Measurements from ENCODE around the gene XIRP2. TPM values are rescaled to one million over a fixed set of nuclear protein-coding genes. Genes with fewer than 3 reads are reported as not detected.

XIRP2 gene
- total and polyA plus RNA-seq, 2 of the 8 experiments (the other 6 are each of a cell fraction or from before 2014, with no cell fraction given): 0.11 TPM; not detected in 1

DNA sequence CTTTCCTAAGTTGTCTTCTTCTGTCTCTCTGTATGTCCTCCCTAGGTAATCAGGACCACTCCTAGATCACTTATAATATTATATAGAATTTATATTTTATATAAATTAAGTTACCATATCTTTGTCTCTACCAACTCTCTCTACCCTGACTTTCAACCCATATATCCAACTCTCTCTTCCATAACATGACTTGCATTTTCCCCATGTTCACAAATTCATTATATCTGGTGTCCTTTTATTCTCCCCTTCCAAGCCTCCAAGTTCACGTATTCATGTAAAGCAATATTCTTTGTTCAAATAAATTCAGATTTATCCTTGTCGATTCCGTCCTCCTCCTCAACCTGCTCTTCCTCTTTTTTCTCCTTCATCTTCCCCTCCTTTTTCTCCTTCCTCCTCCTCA is 127.5 kb downstream of the XIRP2 start (continued):
- TF ChIP-seq, protein P1, sequence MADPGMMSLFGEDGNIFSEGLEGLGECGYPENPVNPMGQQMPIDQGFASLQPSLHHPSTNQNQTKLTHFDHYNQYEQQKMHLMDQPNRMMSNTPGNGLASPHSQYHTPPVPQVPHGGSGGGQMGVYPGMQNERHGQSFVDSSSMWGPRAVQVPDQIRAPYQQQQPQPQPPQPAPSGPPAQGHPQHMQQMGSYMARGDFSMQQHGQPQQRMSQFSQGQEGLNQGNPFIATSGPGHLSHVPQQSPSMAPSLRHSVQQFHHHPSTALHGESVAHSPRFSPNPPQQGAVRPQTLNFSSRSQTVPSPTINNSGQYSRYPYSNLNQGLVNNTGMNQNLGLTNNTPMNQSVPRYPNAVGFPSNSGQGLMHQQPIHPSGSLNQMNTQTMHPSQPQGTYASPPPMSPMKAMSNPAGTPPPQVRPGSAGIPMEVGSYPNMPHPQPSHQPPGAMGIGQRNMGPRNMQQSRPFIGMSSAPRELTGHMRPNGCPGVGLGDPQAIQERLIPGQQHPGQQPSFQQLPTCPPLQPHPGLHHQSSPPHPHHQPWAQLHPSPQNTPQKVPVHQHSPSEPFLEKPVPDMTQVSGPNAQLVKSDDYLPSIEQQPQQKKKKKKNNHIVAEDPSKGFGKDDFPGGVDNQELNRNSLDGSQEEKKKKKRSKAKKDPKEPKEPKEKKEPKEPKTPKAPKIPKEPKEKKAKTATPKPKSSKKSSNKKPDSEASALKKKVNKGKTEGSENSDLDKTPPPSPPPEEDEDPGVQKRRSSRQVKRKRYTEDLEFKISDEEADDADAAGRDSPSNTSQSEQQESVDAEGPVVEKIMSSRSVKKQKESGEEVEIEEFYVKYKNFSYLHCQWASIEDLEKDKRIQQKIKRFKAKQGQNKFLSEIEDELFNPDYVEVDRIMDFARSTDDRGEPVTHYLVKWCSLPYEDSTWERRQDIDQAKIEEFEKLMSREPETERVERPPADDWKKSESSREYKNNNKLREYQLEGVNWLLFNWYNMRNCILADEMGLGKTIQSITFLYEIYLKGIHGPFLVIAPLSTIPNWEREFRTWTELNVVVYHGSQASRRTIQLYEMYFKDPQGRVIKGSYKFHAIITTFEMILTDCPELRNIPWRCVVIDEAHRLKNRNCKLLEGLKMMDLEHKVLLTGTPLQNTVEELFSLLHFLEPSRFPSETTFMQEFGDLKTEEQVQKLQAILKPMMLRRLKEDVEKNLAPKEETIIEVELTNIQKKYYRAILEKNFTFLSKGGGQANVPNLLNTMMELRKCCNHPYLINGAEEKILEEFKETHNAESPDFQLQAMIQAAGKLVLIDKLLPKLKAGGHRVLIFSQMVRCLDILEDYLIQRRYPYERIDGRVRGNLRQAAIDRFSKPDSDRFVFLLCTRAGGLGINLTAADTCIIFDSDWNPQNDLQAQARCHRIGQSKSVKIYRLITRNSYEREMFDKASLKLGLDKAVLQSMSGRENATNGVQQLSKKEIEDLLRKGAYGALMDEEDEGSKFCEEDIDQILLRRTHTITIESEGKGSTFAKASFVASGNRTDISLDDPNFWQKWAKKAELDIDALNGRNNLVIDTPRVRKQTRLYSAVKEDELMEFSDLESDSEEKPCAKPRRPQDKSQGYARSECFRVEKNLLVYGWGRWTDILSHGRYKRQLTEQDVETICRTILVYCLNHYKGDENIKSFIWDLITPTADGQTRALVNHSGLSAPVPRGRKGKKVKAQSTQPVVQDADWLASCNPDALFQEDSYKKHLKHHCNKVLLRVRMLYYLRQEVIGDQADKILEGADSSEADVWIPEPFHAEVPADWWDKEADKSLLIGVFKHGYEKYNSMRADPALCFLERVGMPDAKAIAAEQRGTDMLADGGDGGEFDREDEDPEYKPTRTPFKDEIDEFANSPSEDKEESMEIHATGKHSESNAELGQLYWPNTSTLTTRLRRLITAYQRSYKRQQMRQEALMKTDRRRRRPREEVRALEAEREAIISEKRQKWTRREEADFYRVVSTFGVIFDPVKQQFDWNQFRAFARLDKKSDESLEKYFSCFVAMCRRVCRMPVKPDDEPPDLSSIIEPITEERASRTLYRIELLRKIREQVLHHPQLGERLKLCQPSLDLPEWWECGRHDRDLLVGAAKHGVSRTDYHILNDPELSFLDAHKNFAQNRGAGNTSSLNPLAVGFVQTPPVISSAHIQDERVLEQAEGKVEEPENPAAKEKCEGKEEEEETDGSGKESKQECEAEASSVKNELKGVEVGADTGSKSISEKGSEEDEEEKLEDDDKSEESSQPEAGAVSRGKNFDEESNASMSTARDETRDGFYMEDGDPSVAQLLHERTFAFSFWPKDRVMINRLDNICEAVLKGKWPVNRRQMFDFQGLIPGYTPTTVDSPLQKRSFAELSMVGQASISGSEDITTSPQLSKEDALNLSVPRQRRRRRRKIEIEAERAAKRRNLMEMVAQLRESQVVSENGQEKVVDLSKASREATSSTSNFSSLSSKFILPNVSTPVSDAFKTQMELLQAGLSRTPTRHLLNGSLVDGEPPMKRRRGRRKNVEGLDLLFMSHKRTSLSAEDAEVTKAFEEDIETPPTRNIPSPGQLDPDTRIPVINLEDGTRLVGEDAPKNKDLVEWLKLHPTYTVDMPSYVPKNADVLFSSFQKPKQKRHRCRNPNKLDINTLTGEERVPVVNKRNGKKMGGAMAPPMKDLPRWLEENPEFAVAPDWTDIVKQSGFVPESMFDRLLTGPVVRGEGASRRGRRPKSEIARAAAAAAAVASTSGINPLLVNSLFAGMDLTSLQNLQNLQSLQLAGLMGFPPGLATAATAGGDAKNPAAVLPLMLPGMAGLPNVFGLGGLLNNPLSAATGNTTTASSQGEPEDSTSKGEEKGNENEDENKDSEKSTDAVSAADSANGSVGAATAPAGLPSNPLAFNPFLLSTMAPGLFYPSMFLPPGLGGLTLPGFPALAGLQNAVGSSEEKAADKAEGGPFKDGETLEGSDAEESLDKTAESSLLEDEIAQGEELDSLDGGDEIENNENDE (IDR thresholded peaks at IDR 0.05; ENCODE audit: insufficient replicate concordance, low read length): no peak
- TF ChIP-seq GABPA (IDR thresholded peaks at IDR 0.05; ENCODE audit: borderline replicate concordance, insufficient read depth, low read length) (no peak), NRF1 (IDR thresholded peaks at IDR 0.05; ENCODE audit: low read depth, low read length) (no peak), SP1 (IDR thresholded peaks at IDR 0.05; ENCODE audit: low read depth, low read length) (no peak), CBX5 (IDR thresholded peaks at IDR 0.05; ENCODE audit: low read depth, low read length) (no peak), BRCA1 (IDR thresholded peaks at IDR 0.05; ENCODE audit: low read depth, low read length) (no peak)

Measured in H1 (cell line).